Colon (tissue), 2 donors: ENCODE results near the gene GPR55.
"Not testable (repeated sequence)": the region's sequence is repeated elsewhere in the genome, so short reads cannot be mapped to it uniquely, and the experiment has no call there.

Source experiments
- FAIRE-seq: peaks from 2 replicates; lab custom pipeline; 2012; peaks lifted over from hg19 to GRCh38; lab: Jason Lieb, UNC
- donor health status: control.
- donor health status: control.

Gene GPR55

GRCh38 chr2:230950874-230951339 is 25.9 kb upstream of the GPR55 start:
- FAIRE-seq, result no peak

- no peak for FAIRE-seq
Measured at GRCh38 chr2:230949966-230950873, 25.2 kb upstream of the GPR55 start.

GRCh38 chr2:230947908-230948365 is 22.9 kb upstream of the GPR55 start:
- no peak for FAIRE-seq

DNA sequence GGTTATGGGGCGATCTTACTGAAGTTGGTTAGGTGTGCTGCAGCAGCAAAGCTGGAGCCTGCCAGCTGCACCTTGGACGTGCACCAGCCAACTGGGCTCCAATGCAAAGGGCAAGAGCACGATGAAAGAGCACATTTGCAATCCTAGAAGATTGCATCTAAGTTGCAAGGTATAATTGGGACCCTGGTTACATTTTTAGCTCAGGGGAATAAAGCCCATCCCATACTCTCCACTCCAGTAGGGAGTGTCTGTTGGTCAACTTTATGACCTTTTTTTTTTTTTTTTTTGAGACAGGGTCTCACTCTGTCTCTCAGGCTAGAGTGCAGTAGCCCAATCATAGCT is 22.2 kb upstream of the GPR55 start:
- no peak for FAIRE-seq

DNA sequence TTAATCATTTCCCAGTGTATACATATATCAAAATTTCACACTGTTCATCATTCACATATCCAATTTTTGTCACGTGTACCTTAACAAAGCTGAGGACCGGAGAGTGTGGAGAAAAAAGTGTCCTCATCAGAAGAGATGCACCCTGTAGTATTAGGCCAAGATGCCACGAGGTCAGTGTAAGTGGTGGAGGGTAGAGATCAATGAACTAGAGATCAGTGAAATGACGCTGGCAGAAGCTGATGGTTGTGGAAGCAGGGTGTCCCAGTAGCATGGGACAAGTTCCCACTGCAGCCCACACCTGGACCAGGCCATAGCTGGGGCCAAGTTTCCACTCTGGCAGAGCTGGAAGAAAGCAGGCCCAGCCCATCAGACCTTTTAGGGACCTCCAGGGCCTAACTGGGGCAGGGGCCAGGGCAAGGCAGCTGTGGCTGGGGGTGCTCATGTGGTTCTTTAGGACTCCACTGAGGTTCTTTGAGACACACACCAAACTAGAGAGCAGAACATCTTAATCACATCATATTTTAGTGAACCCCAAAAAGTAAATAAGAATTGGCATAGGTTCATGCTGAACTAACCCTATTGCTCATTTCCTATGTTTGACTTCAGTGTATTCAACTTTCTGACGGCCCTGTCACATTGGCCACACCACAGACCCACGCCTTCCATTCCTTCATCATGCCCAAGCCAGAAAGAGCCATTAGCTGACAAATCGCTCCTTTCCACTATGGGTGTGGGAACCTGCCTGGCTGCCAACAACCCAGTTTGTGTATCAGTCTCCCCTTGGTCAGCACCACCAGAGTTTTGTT is 21.6 kb upstream of the GPR55 start:
- no peak for FAIRE-seq

DNA sequence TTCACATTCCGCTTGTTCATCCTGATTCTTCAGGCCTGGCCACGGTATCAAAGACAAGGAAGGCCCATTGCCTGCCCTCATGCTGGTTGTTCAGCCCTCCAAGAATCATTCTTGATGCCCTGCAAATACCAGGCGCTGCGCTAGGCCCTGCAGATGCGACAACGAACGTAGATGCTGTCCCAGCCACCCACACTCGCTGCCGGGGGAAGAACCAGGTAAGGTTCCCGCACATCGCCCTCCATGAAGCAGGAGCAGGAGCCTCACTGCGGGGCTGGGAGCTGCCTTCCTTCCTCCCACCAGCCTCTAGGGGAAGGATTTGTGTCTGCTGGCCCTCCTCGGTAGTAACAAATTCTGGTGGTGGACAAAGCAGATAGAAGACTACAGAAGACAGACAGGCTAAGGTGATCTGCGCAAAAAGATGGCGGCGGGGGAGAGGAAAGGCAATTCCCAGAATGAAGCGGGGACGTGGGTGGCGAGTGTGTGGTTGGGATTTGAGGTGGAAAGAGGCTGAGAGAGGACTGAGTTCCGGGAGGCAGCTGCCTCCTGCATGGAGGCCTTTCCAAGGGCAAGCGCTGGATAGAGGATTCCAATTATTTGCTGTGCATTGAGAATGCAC is 19.8 kb upstream of the GPR55 start:
- FAIRE-seq, result no peak

GRCh38 chr2:230944123-230944653 is 19.1 kb upstream of the GPR55 start:
- no peak for FAIRE-seq

GRCh38 chr2:230942920-230943896 is 18.2 kb upstream of the GPR55 start:
- no peak for FAIRE-seq

- FAIRE-seq, result no peak
Measured at GRCh38 chr2:230942371-230942770, 17.3 kb upstream of the GPR55 start.

- no peak for FAIRE-seq
Measured at GRCh38 chr2:230941202-230942180, 16.4 kb upstream of the GPR55 start.

GRCh38 chr2:230940471-230940815 is 15.4 kb upstream of the GPR55 start:
- FAIRE-seq, result no peak

DNA sequence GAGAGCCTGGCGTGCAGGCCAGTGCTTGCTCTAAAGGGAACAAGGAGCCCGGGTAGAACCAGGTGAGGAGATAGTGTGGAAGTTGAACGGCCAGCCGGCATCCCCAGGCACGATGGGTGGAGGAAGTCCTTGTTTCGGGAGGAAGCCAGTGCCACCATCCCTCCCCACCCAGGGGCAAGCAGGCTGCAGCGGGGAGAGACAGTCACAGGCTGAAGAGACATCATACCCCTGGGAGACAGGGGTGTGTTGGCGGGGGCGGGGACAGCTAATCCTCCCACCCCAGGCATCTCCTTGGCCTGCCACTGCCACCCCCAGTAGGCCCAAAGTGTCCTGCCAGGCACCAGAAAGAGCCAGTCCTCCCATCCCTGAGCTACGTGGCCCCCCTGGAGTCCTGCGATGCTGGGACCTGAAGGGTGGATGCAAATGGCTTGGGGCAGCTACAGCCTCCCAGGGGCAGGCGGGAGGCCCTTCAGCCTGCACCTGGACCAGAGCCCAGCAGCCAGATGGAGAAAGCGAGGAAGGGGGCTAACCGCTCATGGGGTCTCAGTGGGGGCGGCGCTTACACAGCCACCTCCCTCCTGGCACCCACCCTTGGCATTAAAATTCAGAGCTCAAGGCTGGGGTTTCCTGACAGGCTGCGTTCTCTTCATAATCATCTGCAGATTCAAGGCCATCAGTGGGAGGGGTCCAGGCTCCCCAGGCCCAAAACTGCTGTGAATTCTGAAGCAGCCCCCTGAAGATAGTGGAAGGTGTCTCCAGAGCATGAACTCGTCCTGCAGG is 14.8 kb upstream of the GPR55 start:
- no peak for FAIRE-seq

DNA sequence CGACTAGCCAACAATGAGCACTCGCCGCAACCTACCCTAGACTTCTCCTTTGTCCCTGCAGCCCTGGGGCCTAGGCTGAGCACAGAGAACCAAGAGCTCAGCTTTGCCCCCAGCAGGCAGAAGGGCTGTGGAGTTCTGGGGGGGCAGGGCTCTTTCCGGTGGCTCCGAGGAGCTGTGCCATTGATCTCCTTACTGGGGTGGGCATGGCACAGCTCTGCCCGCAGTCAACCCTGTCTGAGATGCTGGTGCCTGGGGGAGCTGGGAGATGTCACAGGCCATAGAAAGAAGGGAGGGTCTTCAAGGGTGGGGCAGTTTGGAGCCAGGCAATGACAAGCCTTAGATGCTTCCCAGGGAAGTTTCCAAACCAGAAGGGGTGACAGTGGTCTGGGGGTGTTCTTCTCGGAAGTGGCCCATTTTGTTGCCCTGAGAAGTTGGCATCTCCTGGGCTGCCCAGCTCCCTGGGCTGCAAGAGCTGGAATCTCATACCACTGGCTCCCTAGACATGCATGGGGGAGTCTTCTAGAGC is 14.1 kb upstream of the GPR55 start:
- FAIRE-seq, result no peak

- FAIRE-seq, result no peak
Measured at GRCh38 chr2:230938516-230939065, 13.5 kb upstream of the GPR55 start.

DNA sequence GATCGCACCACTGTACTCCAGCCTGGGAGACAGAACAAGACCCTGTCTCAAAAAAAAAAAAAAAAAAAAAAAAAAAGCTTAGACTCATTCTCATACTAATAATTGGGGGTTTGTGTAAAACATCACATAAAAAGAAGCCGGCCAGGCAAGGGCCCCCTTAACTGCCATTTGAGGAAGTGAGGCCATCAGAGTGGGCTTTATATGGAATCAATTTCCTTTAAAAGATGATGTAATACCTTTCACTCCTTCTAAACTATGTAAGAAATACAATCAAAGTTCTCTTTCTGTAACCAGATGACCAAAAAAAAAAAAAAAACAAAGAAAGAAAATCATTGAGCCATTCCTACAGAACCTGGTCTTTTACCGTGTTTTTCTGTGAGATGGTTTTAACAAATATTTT is 13.1 kb upstream of the GPR55 start:
- FAIRE-seq, result no peak

DNA sequence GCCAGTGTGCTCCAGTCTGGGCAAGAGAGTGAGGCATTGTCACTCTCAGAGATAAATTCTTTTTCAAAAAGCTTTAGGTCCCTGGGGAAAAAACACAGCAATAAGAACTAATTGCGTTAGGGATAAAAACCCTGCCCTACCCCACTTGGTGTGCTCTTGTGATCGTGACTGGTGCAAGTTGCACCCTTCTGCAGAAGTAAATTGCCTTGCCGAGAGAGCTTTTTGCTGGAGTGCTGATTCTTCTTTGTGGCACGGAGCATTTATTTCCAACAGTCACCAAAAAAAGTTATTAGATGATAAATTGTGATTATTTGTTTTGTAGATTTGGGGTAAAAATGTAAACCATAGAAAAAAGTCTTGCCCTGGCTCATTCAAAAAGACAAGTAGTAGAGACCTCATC is 12.3 kb upstream of the GPR55 start:
- FAIRE-seq, result no peak

GRCh38 chr2:230936243-230936642 is 11.2 kb upstream of the GPR55 start:
- not testable (repeated sequence) for FAIRE-seq

DNA sequence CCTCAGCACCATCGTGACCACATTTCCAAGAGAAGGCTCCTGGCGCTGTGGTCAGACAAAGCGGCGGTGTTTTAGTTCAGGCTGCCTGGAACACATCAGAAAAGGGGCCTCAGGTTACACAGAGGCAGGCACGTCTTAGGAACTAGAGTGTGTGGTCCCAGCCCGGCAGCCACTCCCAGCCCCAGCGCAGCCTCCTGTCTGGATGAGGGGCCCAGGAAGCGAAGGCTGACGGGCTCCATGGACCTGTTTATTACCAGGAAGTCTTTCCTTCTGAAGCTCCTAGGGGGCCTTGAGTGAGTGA is 10.0 kb upstream of the GPR55 start:
- FAIRE-seq, result no peak
